ENCODE measurements around the gene CAPNS1. TPM values are rescaled to one million over a fixed set of nuclear protein-coding genes. Genes with fewer than 3 reads are reported as not detected.
"Not testable (repeated sequence)": the region's sequence is repeated elsewhere in the genome, so short reads cannot be mapped to it uniquely, and the experiment has no call there.

CAPNS1 gene
- polyA plus RNA-seq, 2 of the 4 experiments (the other 2 are of a cell fraction): 1,236 to 1,551 TPM

- TF ChIP-seq, protein P1, sequence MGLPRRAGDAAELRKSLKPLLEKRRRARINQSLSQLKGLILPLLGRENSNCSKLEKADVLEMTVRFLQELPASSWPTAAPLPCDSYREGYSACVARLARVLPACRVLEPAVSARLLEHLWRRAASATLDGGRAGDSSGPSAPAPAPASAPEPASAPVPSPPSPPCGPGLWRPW (IDR thresholded peaks at IDR 0.05): no peak
- no peak for TF ChIP-seq NFE2L2 (conservative IDR thresholded peaks at IDR 0.05; ENCODE audit: low read length)
- TF ChIP-seq MAFK (IDR thresholded peaks at IDR 0.05; ENCODE audit: partially characterized antibody): no peak
- TF ChIP-seq JUNB (IDR thresholded peaks at IDR 0.05): no peak
- TF ChIP-seq RAD21 (conservative IDR thresholded peaks at IDR 0.05 in 1 of 2, IDR thresholded peaks at IDR 0.05 in 1 of 2): no peak
- no peak for TF ChIP-seq CBX8 (IDR thresholded peaks at IDR 0.05)
- TF ChIP-seq GATA3 (IDR thresholded peaks at IDR 0.05; ENCODE audit: borderline replicate concordance): no peak
- TF ChIP-seq, protein P2, sequence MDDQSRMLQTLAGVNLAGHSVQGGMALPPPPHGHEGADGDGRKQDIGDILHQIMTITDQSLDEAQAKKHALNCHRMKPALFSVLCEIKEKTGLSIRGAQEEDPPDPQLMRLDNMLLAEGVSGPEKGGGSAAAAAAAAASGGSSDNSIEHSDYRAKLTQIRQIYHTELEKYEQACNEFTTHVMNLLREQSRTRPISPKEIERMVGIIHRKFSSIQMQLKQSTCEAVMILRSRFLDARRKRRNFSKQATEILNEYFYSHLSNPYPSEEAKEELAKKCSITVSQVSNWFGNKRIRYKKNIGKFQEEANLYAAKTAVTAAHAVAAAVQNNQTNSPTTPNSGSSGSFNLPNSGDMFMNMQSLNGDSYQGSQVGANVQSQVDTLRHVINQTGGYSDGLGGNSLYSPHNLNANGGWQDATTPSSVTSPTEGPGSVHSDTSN (IDR thresholded peaks at IDR 0.05): no peak
- no peak for TF ChIP-seq ZSCAN20 (CRISPR knock-in tag; IDR thresholded peaks at IDR 0.05)
- TF ChIP-seq EHF (CRISPR knock-in tag; IDR thresholded peaks at IDR 0.05): no peak
- TF ChIP-seq CEBPB (IDR thresholded peaks at IDR 0.05): no peak
- TF ChIP-seq RFX5 (IDR thresholded peaks at IDR 0.05): no peak
- TF ChIP-seq TFCP2L1 (CRISPR knock-in tag; IDR thresholded peaks at IDR 0.05): no peak
- no peak for TF ChIP-seq RARB (CRISPR knock-in tag; IDR thresholded peaks at IDR 0.05)
- FAIRE-seq: no peak
Observed at GRCh38 chr19:36121486-36122124, 18.3 kb upstream of the CAPNS1 start.

DNA sequence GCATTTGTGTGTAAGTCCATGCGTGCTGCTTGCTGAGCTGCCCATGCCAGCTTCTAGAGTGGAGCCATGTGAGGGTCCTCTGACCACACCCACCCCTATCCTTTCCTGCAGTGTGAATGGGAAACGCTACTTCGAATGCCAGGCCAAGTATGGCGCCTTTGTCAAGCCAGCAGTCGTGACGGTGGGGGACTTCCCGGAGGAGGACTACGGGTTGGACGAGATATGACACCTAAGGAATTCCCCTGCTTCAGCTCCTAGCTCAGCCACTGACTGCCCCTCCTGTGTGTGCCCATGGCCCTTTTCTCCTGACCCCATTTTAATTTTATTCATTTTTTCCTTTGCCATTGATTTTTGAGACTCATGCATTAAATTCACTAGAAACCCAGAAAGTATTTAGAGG lies 14.3 kb upstream of the CAPNS1 start:
- FAIRE-seq (no peak), DNase-seq (ENCODE audit: low read depth in 1 of 2, low spot score in 1 of 2) (no peak), ATAC-seq (no peak)
- H3K4me2 ChIP-seq: no peak overlapping the region
- CTCF ChIA-PET: interaction anchor here (0.7 to 8.6 kb wide), 11 partner anchors 9 to 363 kb away, joined by 3 to 398 read pairs (median 5); partner anchors contain the start of genes COX7A1, POLR2I, TBCB and ZNF566
- no peak overlapping the region for H3K27ac ChIP-seq
- peaks cover 12% of the 10 kb centered on the region; the same call in 1 of the 3 replicates for H3K4me1 ChIP-seq
- no peak for TF ChIP-seq RNF2 (IDR thresholded peaks at IDR 0.05; ENCODE audit: borderline replicate concordance, low read depth)
- no peak for TF ChIP-seq FOXS1 (CRISPR knock-in tag; IDR thresholded peaks at IDR 0.05)
- TF ChIP-seq, protein P3, sequence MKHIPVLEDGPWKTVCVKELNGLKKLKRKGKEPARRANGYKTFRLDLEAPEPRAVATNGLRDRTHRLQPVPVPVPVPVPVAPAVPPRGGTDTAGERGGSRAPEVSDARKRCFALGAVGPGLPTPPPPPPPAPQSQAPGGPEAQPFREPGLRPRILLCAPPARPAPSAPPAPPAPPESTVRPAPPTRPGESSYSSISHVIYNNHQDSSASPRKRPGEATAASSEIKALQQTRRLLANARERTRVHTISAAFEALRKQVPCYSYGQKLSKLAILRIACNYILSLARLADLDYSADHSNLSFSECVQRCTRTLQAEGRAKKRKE (CRISPR knock-in tag; IDR thresholded peaks at IDR 0.05; ENCODE audit: low read depth): no peak
- TF ChIP-seq JUN (IDR thresholded peaks at IDR 0.05): no peak
- no peak for TF ChIP-seq HOXB13 (CRISPR knock-in tag; IDR thresholded peaks at IDR 0.05; ENCODE audit: low read depth)
- TF ChIP-seq HEYL (CRISPR knock-in tag; IDR thresholded peaks at IDR 0.05): no peak
- TF ChIP-seq MYC (IDR thresholded peaks at IDR 0.05; ENCODE audit: borderline replicate concordance, low read length): no peak
- WGBS (ENCODE audit: missing lambda C conversion rate): 90% methylated on average over 9 of the region's 9 CpGs
- POLR2A ChIA-PET: interaction anchor here (1.3 to 3.3 kb wide), 2 partner anchors 11 to 14 kb away, joined by 5 to 15 read pairs; partner anchors contain the start of genes CAPNS1, POLR2I and TBCB
- no peaks in the 10 kb centered on the region for H3K9me3 ChIP-seq
- no peak overlapping the region for H3K4me3 ChIP-seq

More at GRCh38 chr19:36121486-36122124, 18.3 kb upstream of the CAPNS1 start:
- ChIA-PET POLR2A (no interaction called here), CTCF (interaction anchor here (0.7 to 1.0 kb wide), 3 partner anchors 17 to 239 kb away, joined by 3 to 4 read pairs (median 3); no protein-coding TSS in a partner anchor)
- H3K27ac ChIP-seq: no peak overlapping the region
- no peak overlapping the region for H3K4me3 ChIP-seq
- 93% methylated on average over 49 of the region's 49 CpGs for WGBS (ENCODE audit: missing lambda C conversion rate)
- ATAC-seq: no peak; a peak in 1 of 6 replicates
- H3K9me3 ChIP-seq: no peaks in the 10 kb centered on the region
- DNase-seq (ENCODE audit: low read depth in 1 of 2, low spot score in 1 of 2): no peak
- H3K4me1 ChIP-seq: peaks cover 10% of the 10 kb centered on the region
- H3K4me2 ChIP-seq: no peak overlapping the region

DNA sequence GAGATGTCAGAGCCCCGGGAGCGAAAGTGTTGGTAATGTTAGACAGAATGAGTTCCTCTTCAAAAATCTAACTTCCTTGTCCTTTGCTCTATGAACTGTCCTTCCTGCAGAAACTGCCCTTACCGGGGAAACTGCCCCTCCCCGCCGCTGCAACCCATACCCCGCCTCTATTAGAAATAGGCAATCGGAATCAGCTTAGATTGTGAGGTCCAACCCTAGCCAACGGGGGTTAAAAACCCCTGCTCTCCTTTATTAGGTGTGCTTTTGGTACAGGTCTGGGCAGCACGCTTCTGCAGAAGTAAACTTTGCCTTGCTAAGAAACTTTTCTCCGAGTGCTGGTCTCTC lies 11.5 kb upstream of the CAPNS1 start:
- CTCF ChIA-PET: interaction anchor here (0.6 to 8.6 kb wide), 68 partner anchors 9 to 1719 kb away, joined by 3 to 398 read pairs (median 4); partner anchors contain the start of genes CAPNS1, COX7A1, OVOL3 and POLR2I
- H3K27ac ChIP-seq: peak overlapping the region; percentile 85 to 88
- H3K9me3 ChIP-seq: no peaks in the 10 kb centered on the region
- peak overlapping the region; percentile 52 for H3K4me3 ChIP-seq
- ATAC-seq: peak; percentile 29 to 36; a peak in 5 of 6 replicates
- DNase-seq (ENCODE audit: low read depth in 1 of 2, low spot score in 1 of 2): no peak
- peak overlapping the region; percentile 73 for H3K4me2 ChIP-seq
- peaks cover 30% of the 10 kb centered on the region for H3K4me1 ChIP-seq
- no peak for FAIRE-seq
- POLR2A ChIA-PET: interaction anchor here (0.5 to 4.9 kb wide), 21 partner anchors 8 to 1242 kb away, joined by 3 to 65 read pairs (median 5); partner anchors contain the start of genes CAPNS1, POLR2I, TBCB and THAP8
- no peak for TF ChIP-seq MAFK (IDR thresholded peaks at IDR 0.05; ENCODE audit: partially characterized antibody)
- 0 out of 2 replicates have a peak, but pooled peaks have one; percentile 6 for TF ChIP-seq GATA3 (IDR thresholded peaks at IDR 0.05; ENCODE audit: borderline replicate concordance)
- WGBS (ENCODE audit: missing lambda C conversion rate): 14% methylated on average over 10 of the region's 10 CpGs

DNA sequence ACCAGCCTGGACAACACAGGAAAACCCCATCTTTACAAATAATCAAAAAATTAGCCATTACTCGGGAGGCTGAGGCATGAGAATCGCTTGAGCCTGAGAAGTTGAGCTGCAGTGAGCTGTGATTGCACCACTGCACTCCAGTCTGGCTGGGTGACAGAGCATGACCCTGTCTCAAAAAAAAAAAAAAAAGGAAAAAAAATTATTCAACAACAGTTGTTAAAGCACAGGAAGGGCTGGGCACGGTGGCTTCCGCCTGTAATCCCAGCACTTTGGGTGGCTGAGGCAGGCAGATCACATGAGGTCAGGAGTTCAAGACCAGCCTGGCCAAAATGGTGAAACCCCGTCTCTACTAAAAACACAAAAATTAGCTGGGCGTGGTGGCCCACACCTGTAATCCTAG lies 8.6 kb upstream of the CAPNS1 start:
- Histone ChIP-seq H3K27ac (peak overlapping the region in 1 of 2 experiments; percentile 70; a peak in 3 of 6 replicates), H3K4me1 (peaks cover 36% of the 10 kb centered on the region)
- FAIRE-seq; H3K4me3 ChIP-seq; H3K9me3 ChIP-seq; DNase-seq (ENCODE audit: low read depth in 1 of 2, low spot score in 1 of 2); ATAC-seq; H3K4me2 ChIP-seq: not testable (repeated sequence)
- CTCF ChIA-PET: interaction anchor here (0.6 to 8.6 kb wide), 5 partner anchors 14 to 173 kb away, joined by 3 to 398 read pairs (median 5); partner anchors contain the start of genes POLR2I and TBCB
- 80% methylated on average over 6 of the region's 6 CpGs for WGBS (ENCODE audit: missing lambda C conversion rate)
- POLR2A ChIA-PET: interaction anchor here (0.7 to 4.9 kb wide), 3 partner anchors 9 to 61 kb away, joined by 6 to 57 read pairs (median 8); partner anchors contain the start of genes CAPNS1, POLR2I and TBCB

DNA sequence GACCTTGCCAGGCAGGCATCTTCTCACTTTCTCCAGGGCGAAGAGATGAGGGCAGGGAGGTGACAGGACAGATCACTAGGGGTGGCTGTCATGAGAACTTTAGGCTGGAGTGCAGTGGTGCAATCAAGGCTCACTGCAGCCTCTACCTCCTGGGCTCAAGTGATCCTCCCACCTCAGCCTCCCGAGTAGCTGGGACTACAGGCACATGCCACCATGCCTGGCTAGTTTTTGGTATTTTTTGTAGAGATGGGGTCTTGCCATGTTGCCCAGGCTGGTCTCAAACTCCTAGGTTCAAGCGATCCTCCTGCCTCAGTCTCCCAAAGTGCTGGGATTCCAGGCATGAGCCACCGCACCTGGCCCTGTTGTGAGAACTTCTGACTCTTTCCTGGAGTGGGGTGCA lies 5.0 kb upstream of the CAPNS1 start:
- POLR2A ChIA-PET: interaction anchor here (0.5 to 0.6 kb wide), 2 partner anchors 20 to 77 kb away, joined by 3 read pairs; partner anchors contain the start of genes POLR2I and TBCB
- H3K4me3 ChIP-seq; H3K9me3 ChIP-seq; DNase-seq (ENCODE audit: low read depth in 1 of 2, low spot score in 1 of 2); H3K4me2 ChIP-seq; FAIRE-seq; ATAC-seq: not testable (repeated sequence)
- Histone ChIP-seq H3K27ac (peak overlapping the region in 1 of 2 experiments; percentile 93; a peak in 4 of 6 replicates), H3K4me1 (peaks cover 46% of the 10 kb centered on the region)
- 92% methylated on average over 4 of the region's 4 CpGs for WGBS (ENCODE audit: missing lambda C conversion rate)
- CTCF ChIA-PET: interaction anchor here (0.6 to 6.7 kb wide), 5 partner anchors 10 to 1716 kb away, joined by 3 to 75 read pairs (median 4); no protein-coding TSS in a partner anchor

All from A549 (cell line).